GM21381 (cell line): ENCODE measurements around the gene CPLX4.

Experiments used
- ATAC-seq: cut with Tn5 transposase; IDR thresholded peaks from one replicate; pipeline ENCODE4 v1.9.1; 2021; ENCODE audit warnings: mild to moderate bottlenecking, moderate library complexity; ENCODE audit not compliant: unreplicated experiment

The CPLX4 gene

GRCh38 chr18:59308248-59308937 lies 10.1 kb downstream of the CPLX4 start:
- peak; percentile 80 for ATAC-seq

GRCh38 chr18:59306640-59307039 lies 11.8 kb downstream of the CPLX4 start:
- ATAC-seq: no peak

GRCh38 chr18:59305295-59305694 lies 13.2 kb downstream of the CPLX4 start:
- no peak for ATAC-seq

- no peak for ATAC-seq
Observed at GRCh38 chr18:59303656-59304195, 14.7 kb downstream of the CPLX4 start.

GRCh38 chr18:59303006-59303405 lies 15.4 kb downstream of the CPLX4 start:
- ATAC-seq: no peak

- ATAC-seq: no peak
Observed at GRCh38 chr18:59301929-59302328, 16.5 kb downstream of the CPLX4 start.

GRCh38 chr18:59300676-59301285 lies 17.7 kb downstream of the CPLX4 start:
- ATAC-seq: no peak

- ATAC-seq: no peak
Observed at GRCh38 chr18:59298871-59299270, 19.6 kb downstream of the CPLX4 start.

- ATAC-seq: no peak
Observed at GRCh38 chr18:59293317-59293716, 25.1 kb downstream of the CPLX4 start.

- ATAC-seq: no peak
Observed at GRCh38 chr18:59286341-59286740, 32.1 kb downstream of the CPLX4 start.

GRCh38 chr18:59282341-59282740 lies 36.1 kb downstream of the CPLX4 start:
- ATAC-seq: no peak

GRCh38 chr18:59279722-59280121 lies 38.7 kb downstream of the CPLX4 start:
- no peak for ATAC-seq

GRCh38 chr18:59279193-59279592 lies 39.3 kb downstream of the CPLX4 start:
- no peak for ATAC-seq

GRCh38 chr18:59278793-59279192 lies 39.7 kb downstream of the CPLX4 start:
- ATAC-seq: no peak

- no peak for ATAC-seq
Observed at GRCh38 chr18:59276047-59276446, 42.4 kb downstream of the CPLX4 start.

GRCh38 chr18:59275406-59275949 lies 43.0 kb downstream of the CPLX4 start:
- no peak for ATAC-seq

- no peak for ATAC-seq
Observed at GRCh38 chr18:59274533-59274928, 43.9 kb downstream of the CPLX4 start.

- ATAC-seq: no peak
Observed at GRCh38 chr18:59273759-59274532, 44.5 kb downstream of the CPLX4 start.

- ATAC-seq: no peak
Observed at GRCh38 chr18:59272891-59273758, 45.3 kb downstream of the CPLX4 start, which contains the start of gene RAX. Gene RAX (minus strand): TSS chr18:59273454. CDS start chr18:59273206, 248 bp downstream.

- ATAC-seq: no peak
Observed at GRCh38 chr18:59272221-59272888, 46.1 kb downstream of the CPLX4 start.
